A549 (cell line): ENCODE results near the gene TNPO2. TPM values are rescaled to one million over a fixed set of nuclear protein-coding genes. Genes with fewer than 3 reads are reported as not detected.

ENCODE experiments used
- ATAC-seq, 2 experiments: fragments of 200-7000 bp in 1 of 2; fragments of >200 bp in 1 of 2; cut with Nextera tagmentation in 1 of 2; cut with Tn5 transposase in 1 of 2; 3 replicates each; pipeline versions ENCODE4 v1.8.0 to v1.9.1; 2018 to 2020; ENCODE audit warnings: mild to moderate bottlenecking in 1 of 2, moderate library complexity in 1 of 2
- CTCF ChIA-PET: fragments of 300-600 bp; sonication (Branson Sonifier 250); formaldehyde crosslinking; extraction: SDS; loops from one replicate; lab custom pipeline; 2021; ENCODE audit warnings: antibody characterized with exemption, inconsistent platforms; lab: Yijun Ruan, JAX
- POLR2A ChIA-PET: fragments of 350-600 bp; formaldehyde crosslinking; extraction: SDS; loops from one replicate; lab custom pipeline; 2021; ENCODE audit warnings: antibody characterized with exemption, inconsistent platforms; lab: Yijun Ruan, JAX
- DNase-seq, 2 experiments: peaks; one replicate each; pipeline versions ENCODE4 v3.0.0 to v3.0.0-alpha.2; 2011 to 2016; ENCODE audit warnings: low read depth in 1 of 2, low spot score in 1 of 2
- FAIRE-seq: peaks from 2 replicates; lab custom pipeline; 2011; peaks lifted over from hg19 to GRCh38; lab: Jason Lieb, UNC
- H3K27ac ChIP-seq, 2 experiments: fragments of >200 bp; sonication (Bioruptor Twin); formaldehyde crosslinking; 3 replicates each; pipeline ENCODE4 v1.5.1; 2016 to 2017
- H3K4me1 ChIP-seq: fragments of >200 bp; sonication (Bioruptor Twin); formaldehyde crosslinking; 3 replicates; pipeline ENCODE4 v1.6.1; 2016
- H3K4me2 ChIP-seq: fragments of >200 bp; sonication (Bioruptor Twin); formaldehyde crosslinking; 3 replicates; pipeline ENCODE4 v1.6.1; 2016
- H3K4me3 ChIP-seq: fragments of >200 bp; sonication (Bioruptor Twin); formaldehyde crosslinking; 3 replicates; pipeline ENCODE4 v1.5.1; 2016
- H3K9me3 ChIP-seq: fragments of >200 bp; sonication (Bioruptor Twin); formaldehyde crosslinking; 3 replicates; pipeline ENCODE4 v1.6.1; 2016
- CBX8 ChIP-seq: fragments of 200-600 bp; sonication (generic); IDR thresholded peaks from 2 replicates; pipeline ENCODE4 v1.6.1; 2016
- CEBPB ChIP-seq, 2 experiments: fragments of >200 bp in 1 of 2; sonication (Bioruptor Twin) in 1 of 2; formaldehyde crosslinking in 1 of 2; IDR thresholded peaks; 2 replicates each; pipeline ENCODE4 v1.6.1; 2012 to 2016
- CHD2 ChIP-seq: fragments of 150-350 bp; IDR thresholded peaks from 2 replicates; pipeline ENCODE4 v1.6.1; 2014; ENCODE audit warnings: low read length; ENCODE audit not compliant: partially characterized antibody
- CTCF ChIP-seq: fragments of >200 bp; sonication (Bioruptor Twin); formaldehyde crosslinking; IDR thresholded peaks from 3 replicates; pipeline ENCODE4 v1.5.1; 2016
- EHF ChIP-seq: fragments of 250-450 bp; sonication (Bioruptor Pico); IDR thresholded peaks from 2 replicates; pipeline ENCODE4 v1.5.0; 2020; ENCODE audit warnings: mild to moderate bottlenecking
- FOSL2 ChIP-seq, 2 experiments: fragments of 450-650 bp in 1 of 2; fragments of >200 bp in 1 of 2; sonication (Bioruptor Twin) in 1 of 2; formaldehyde crosslinking; IDR thresholded peaks; 2 replicates each; pipeline versions ENCODE4 v1.5.0 to v1.6.1; 2016 to 2020; ENCODE audit warnings: mild to moderate bottlenecking in 1 of 2, moderate library complexity in 1 of 2
- FOXS1 ChIP-seq: fragments of 250-450 bp; sonication (Bioruptor Pico); IDR thresholded peaks from 2 replicates; pipeline ENCODE4 v1.5.0; 2020; ENCODE audit warnings: mild to moderate bottlenecking, moderate library complexity
- GATA3 ChIP-seq: IDR thresholded peaks from 2 replicates; pipeline ENCODE4 v1.6.1; 2012; ENCODE audit warnings: borderline replicate concordance
- HDAC2 ChIP-seq: fragments of 200-600 bp; sonication (generic); IDR thresholded peaks from 2 replicates; pipeline ENCODE4 v1.6.1; 2016
- HOXA7 ChIP-seq: fragments of 250-450 bp; sonication (Bioruptor Pico); IDR thresholded peaks from 2 replicates; pipeline ENCODE4 v1.5.0; 2020; ENCODE audit warnings: mild to moderate bottlenecking, moderate library complexity
- HOXB5 ChIP-seq: fragments of 250-450 bp; sonication (Bioruptor Pico); IDR thresholded peaks from 2 replicates; pipeline ENCODE4 v1.5.0; 2020; ENCODE audit warnings: mild to moderate bottlenecking, moderate library complexity
- JUN ChIP-seq, 2 experiments: fragments of >200 bp; sonication (Bioruptor Twin); formaldehyde crosslinking; IDR thresholded peaks; 2 replicates in 1 of 2; 3 replicates in 1 of 2; pipeline ENCODE4 v1.6.1; 2016 to 2017
- KDM1A ChIP-seq: fragments of 200-600 bp; sonication (generic); IDR thresholded peaks from 2 replicates; pipeline ENCODE4 v1.6.1; 2016; ENCODE audit warnings: low read depth, mild to moderate bottlenecking
- MAFK ChIP-seq: fragments of 450-650 bp; IDR thresholded peaks from 2 replicates; pipeline ENCODE4 v1.6.1; 2014; ENCODE audit not compliant: partially characterized antibody
- MAX ChIP-seq: IDR thresholded peaks from 2 replicates; pipeline ENCODE4 v1.6.1; 2012
- MAZ ChIP-seq: fragments of 150-350 bp; IDR thresholded peaks from 2 replicates; pipeline ENCODE4 v1.6.1; 2014; ENCODE audit warnings: antibody characterized with exemption, low read depth, low read length, borderline replicate concordance
- NFE2L2 ChIP-seq: fragments of 150-350 bp; conservative IDR thresholded peaks from 2 replicates; pipeline ENCODE4 v1.6.1; 2014; ENCODE audit warnings: low read length
- PBX3 ChIP-seq: IDR thresholded peaks from 2 replicates; pipeline ENCODE4 v1.6.1; 2012
- REST ChIP-seq: fragments of 200-600 bp; sonication (generic); IDR thresholded peaks from 2 replicates; pipeline ENCODE4 v1.6.1; 2016; ENCODE audit warnings: antibody characterized with exemption, mild to moderate bottlenecking, moderate library complexity
- SREBF2 ChIP-seq: fragments of 450-650 bp; IDR thresholded peaks from 2 replicates; pipeline ENCODE4 v1.6.1; 2014; ENCODE audit warnings: mild to moderate bottlenecking, moderate library complexity
- USF2 ChIP-seq: fragments of 450-650 bp; IDR thresholded peaks from 2 replicates; pipeline ENCODE4 v1.6.1; 2014; ENCODE audit warnings: antibody characterized with exemption
- ZC3H11A ChIP-seq: fragments of 450-650 bp; IDR thresholded peaks from 2 replicates; pipeline ENCODE4 v1.6.1; 2014; ENCODE audit warnings: antibody characterized with exemption, mild to moderate bottlenecking
- WGBS: methylation state at CpG from one replicate; pipeline ENCODE4 v1.1.6; 2017; ENCODE audit errors: missing lambda C conversion rate; 5-methylcytosine and 5-hydroxymethylcytosine counted together
- polyA plus RNA-seq, 4 experiments: library from polyadenylated mRNA; depleted of rRNA in 3 of 4; stranded (reverse); fragments of >200 nt; fragmentation: RNase III in 1 of 4; extraction: RNeasy Plus Mini Kit Qiagen cat#74134 plus additional on column Dnase treatment in 1 of 4; gene quantifications; 2 replicates in 3 of 4; 3 replicates in 1 of 4; pipeline ENCODE4 v1.2.3, GENCODE V29; 2011 to 2017

Gene TNPO2
- polyA plus RNA-seq, 2 of the 4 experiments (the other 2 are of a cell fraction) = 33.7 to 41.0 TPM

- no peak for TF ChIP-seq PBX3
- TF ChIP-seq, all 56 proteins: peak for 0
Observed at GRCh38 chr19:12772323-12772722, 48.6 kb upstream of the TNPO2 start (continued).

GRCh38 chr19:12770922-12771321 is 47.2 kb upstream of the TNPO2 start:
- no peaks in the 10 kb centered on the region for H3K9me3 ChIP-seq
- H3K4me1 ChIP-seq = peaks cover 12% of the 10 kb centered on the region; the same call in 2 of the 3 replicates
- DNase-seq (no peak), ATAC-seq (no peak), FAIRE-seq (no peak)
- no peak overlapping the region for H3K4me2 ChIP-seq
- no peak overlapping the region for H3K27ac ChIP-seq
- CTCF ChIA-PET = interaction anchor here (1.6 to 29.7 kb wide), 3 partner anchors 22 to 77 kb away, joined by 7 to 901 read pairs (median 725); partner anchors contain the start of genes BEST2, GET3, JUNB and PRDX2
- WGBS = 83% methylated on average over 6 of the region's 13 CpGs
- no peak overlapping the region for H3K4me3 ChIP-seq
- POLR2A ChIA-PET = no interaction called here
- TF ChIP-seq KDM1A = no peak

GRCh38 chr19:12769689-12770088 is 46.0 kb upstream of the TNPO2 start:
- DNase-seq (no peak), FAIRE-seq (no peak), ATAC-seq (no peak)
- H3K4me2 ChIP-seq = no peak overlapping the region
- ChIA-PET CTCF (interaction anchor here (8.5 to 29.7 kb wide), 3 partner anchors 21 to 77 kb away, joined by 79 to 901 read pairs (median 725); partner anchors contain the start of genes BEST2, GET3, JUNB and PRDX2), POLR2A (no interaction called here)
- peaks cover 8% of the 10 kb centered on the region; the same call in 2 of the 3 replicates for H3K4me1 ChIP-seq
- H3K27ac ChIP-seq = no peak overlapping the region
- H3K4me3 ChIP-seq = no peak overlapping the region
- H3K9me3 ChIP-seq = no peaks in the 10 kb centered on the region
- WGBS = 84% methylated on average over 11 of the region's 37 CpGs
- TF ChIP-seq EHF (CRISPR knock-in tag) (no peak), USF2 (no peak), HOXB5 (CRISPR knock-in tag) (no peak), CEBPB (IDR thresholded peaks at IDR 0.05) (no peak), HOXA7 (CRISPR knock-in tag) (no peak), FOSL2 (IDR thresholded peaks at IDR 0.05) (no peak), FOSL2 (CRISPR knock-in tag; IDR thresholded peaks at IDR 0.05) (no peak), CBX8 (no peak), HDAC2 (no peak), FOXS1 (CRISPR knock-in tag) (no peak), JUN (IDR thresholded peaks at IDR 0.05) (no peak), ZC3H11A (no peak), GATA3 (no peak), MAFK (no peak), REST (no peak), CHD2 (no peak), CTCF (no peak), SREBF2 (no peak), MAZ (no peak), NFE2L2 (no peak), MAX (no peak)
